IPS DF 6.9 (cell line): Measurements from ENCODE around the gene TMPRSS4.

Experiments used
- DNase-seq: peaks from one replicate; pipeline ENCODE4 v3.0.0-alpha.2; 2013; ENCODE audit warnings: low read depth, low spot score
- H3K27ac ChIP-seq: one replicate; pipeline ENCODE4 v1.5.1; 2013; ENCODE audit warnings: low read length, control low read depth
- H3K27me3 ChIP-seq: 2 replicates; pipeline ENCODE4 v1.6.1; 2013; ENCODE audit warnings: mild to moderate bottlenecking, low read length; ENCODE audit not compliant: control insufficient read depth, insufficient read depth
- H3K36me3 ChIP-seq: 2 replicates; pipeline ENCODE4 v1.6.1; 2013; ENCODE audit warnings: low read length; ENCODE audit not compliant: control insufficient read depth, insufficient read depth
- H3K4me1 ChIP-seq: 2 replicates; pipeline ENCODE4 v1.6.1; 2013; ENCODE audit warnings: low read length; ENCODE audit not compliant: control insufficient read depth, insufficient read depth
- H3K4me3 ChIP-seq: 2 replicates; pipeline ENCODE4 v1.5.1; 2013; ENCODE audit warnings: mild to moderate bottlenecking, low read length
- H3K9me3 ChIP-seq: 2 replicates; pipeline ENCODE4 v1.6.1; 2013; ENCODE audit warnings: low read length, inconsistent platforms; ENCODE audit not compliant: control insufficient read depth, insufficient read depth
- WGBS: extraction: QIAGEN DNeasy Blood & Tissue Kit; methylation state at CpG from one replicate; pipeline ENCODE4 v1.1.7; 2013; ENCODE audit warnings: mixed read lengths, missing lambda C conversion rate; ENCODE audit not compliant: insufficient read length, insufficient coverage; 5-methylcytosine and 5-hydroxymethylcytosine counted together

TMPRSS4 gene

GRCh38 chr11:118065384-118065783 lies 11.5 kb upstream of the TMPRSS4 start:
- Histone ChIP-seq H3K4me1 (no peaks in the 10 kb centered on the region; the same call in 1 of the 2 replicates), H3K27me3 (no peaks in the 10 kb centered on the region), H3K36me3 (no peaks in the 10 kb centered on the region), H3K9me3 (no peaks in the 10 kb centered on the region), H3K4me3 (no peak overlapping the region), H3K27ac (no peak overlapping the region)
- no peak for DNase-seq
- no CpG with 5 or more reads among the region's 3 CpGs for WGBS

DNA sequence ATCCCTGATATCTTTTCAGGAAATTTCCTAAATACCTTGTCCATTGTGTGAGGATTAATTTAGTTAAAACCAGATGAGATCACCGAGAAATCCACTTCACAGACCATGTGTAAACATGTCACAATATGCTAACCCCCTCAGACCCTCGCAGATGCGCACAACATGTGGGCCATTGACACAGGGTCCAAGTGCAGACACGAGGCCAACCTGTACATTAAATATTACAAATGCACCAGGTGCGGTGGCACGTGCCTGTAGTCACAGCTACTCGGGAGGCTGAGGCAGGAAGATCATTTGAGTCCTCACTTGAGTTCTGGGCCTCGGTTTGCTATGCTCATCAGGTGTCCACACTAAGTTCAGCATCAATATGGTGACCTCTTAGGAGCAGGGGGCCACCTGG lies 9.9 kb upstream of the TMPRSS4 start:
- WGBS = no CpG with 5 or more reads among the region's 8 CpGs
- no peaks in the 10 kb centered on the region for H3K9me3 ChIP-seq
- H3K27ac ChIP-seq = no peak overlapping the region
- H3K4me3 ChIP-seq = no peak overlapping the region
- no peaks in the 10 kb centered on the region for H3K36me3 ChIP-seq
- H3K27me3 ChIP-seq = no peaks in the 10 kb centered on the region
- DNase-seq = no peak
- H3K4me1 ChIP-seq = no peaks in the 10 kb centered on the region

GRCh38 chr11:118068206-118068944 lies 8.5 kb upstream of the TMPRSS4 start:
- WGBS = no CpG with 5 or more reads among the region's 24 CpGs
- Histone ChIP-seq H3K4me3 (no peak overlapping the region), H3K27me3 (no peaks in the 10 kb centered on the region), H3K9me3 (no peaks in the 10 kb centered on the region), H3K27ac (no peak overlapping the region), H3K36me3 (no peaks in the 10 kb centered on the region), H3K4me1 (no peaks in the 10 kb centered on the region)
- DNase-seq = no peak

GRCh38 chr11:118068945-118069612 lies 7.8 kb upstream of the TMPRSS4 start:
- Histone ChIP-seq H3K27ac (no peak overlapping the region), H3K4me3 (no peak overlapping the region), H3K4me1 (no peaks in the 10 kb centered on the region), H3K27me3 (no peaks in the 10 kb centered on the region), H3K36me3 (no peaks in the 10 kb centered on the region), H3K9me3 (no peaks in the 10 kb centered on the region)
- no CpG with 5 or more reads among the region's 10 CpGs for WGBS
- no peak for DNase-seq

GRCh38 chr11:118071416-118072030 lies 5.4 kb upstream of the TMPRSS4 start:
- Histone ChIP-seq H3K27me3 (no peaks in the 10 kb centered on the region), H3K4me3 (no peak overlapping the region), H3K9me3 (no peaks in the 10 kb centered on the region), H3K27ac (no peak overlapping the region), H3K4me1 (no peaks in the 10 kb centered on the region; the same call in 1 of the 2 replicates), H3K36me3 (no peaks in the 10 kb centered on the region)
- WGBS = no CpG with 5 or more reads among the region's 3 CpGs
- no peak for DNase-seq

DNA sequence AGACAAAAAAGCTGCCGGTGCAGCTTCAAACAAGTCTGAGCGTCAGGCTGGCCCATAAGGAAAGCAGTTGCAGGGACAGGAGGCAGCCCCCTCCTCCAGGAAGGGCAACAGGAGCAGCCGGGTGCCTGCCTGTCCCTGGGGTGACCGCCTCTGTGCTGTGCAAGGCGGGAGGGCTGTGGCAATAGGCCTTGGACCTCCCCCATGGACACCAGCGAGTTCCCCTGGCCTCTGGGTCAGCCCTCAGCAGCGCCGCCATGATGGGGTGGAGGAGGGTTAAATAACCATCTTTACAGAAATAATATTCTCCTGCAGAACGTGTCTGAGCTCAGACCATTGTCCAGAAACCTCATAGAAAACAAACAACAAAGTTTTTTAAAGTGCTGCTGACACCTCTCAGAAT lies 3.3 kb upstream of the TMPRSS4 start:
- no peak for DNase-seq
- WGBS = no CpG with 5 or more reads among the region's 9 CpGs
- Histone ChIP-seq H3K4me3 (no peak overlapping the region), H3K27me3 (no peaks in the 10 kb centered on the region), H3K9me3 (no peaks in the 10 kb centered on the region), H3K36me3 (no peaks in the 10 kb centered on the region), H3K4me1 (peaks cover 4% of the 10 kb centered on the region), H3K27ac (no peak overlapping the region)

GRCh38 chr11:118074091-118074685 lies 2.7 kb upstream of the TMPRSS4 start:
- Histone ChIP-seq H3K9me3 (no peaks in the 10 kb centered on the region), H3K4me1 (peaks cover 4% of the 10 kb centered on the region), H3K4me3 (no peak overlapping the region), H3K27ac (no peak overlapping the region), H3K27me3 (no peaks in the 10 kb centered on the region), H3K36me3 (no peaks in the 10 kb centered on the region)
- WGBS = no CpG with 5 or more reads among the region's 11 CpGs
- DNase-seq = no peak

GRCh38 chr11:118074785-118075184 lies 2.1 kb upstream of the TMPRSS4 start:
- Histone ChIP-seq H3K4me1 (peaks cover 4% of the 10 kb centered on the region), H3K27me3 (no peaks in the 10 kb centered on the region), H3K27ac (no peak overlapping the region), H3K4me3 (no peak overlapping the region), H3K36me3 (no peaks in the 10 kb centered on the region), H3K9me3 (no peaks in the 10 kb centered on the region)
- no peak for DNase-seq
- WGBS = no CpG with 5 or more reads among the region's 2 CpGs

- Histone ChIP-seq H3K36me3 (no peaks in the 10 kb centered on the region), H3K4me1 (peaks cover 4% of the 10 kb centered on the region), H3K27me3 (no peaks in the 10 kb centered on the region), H3K9me3 (no peaks in the 10 kb centered on the region), H3K4me3 (no peak overlapping the region), H3K27ac (no peak overlapping the region)
- DNase-seq = no peak
- WGBS = no CpG with 5 or more reads among the region's 5 CpGs
Observed at GRCh38 chr11:118078911-118079411, 2.1 kb downstream of the TMPRSS4 start.

GRCh38 chr11:118079491-118079890 lies 2.6 kb downstream of the TMPRSS4 start:
- Histone ChIP-seq H3K9me3 (no peaks in the 10 kb centered on the region), H3K4me1 (peaks cover 4% of the 10 kb centered on the region), H3K4me3 (no peak overlapping the region), H3K27ac (no peak overlapping the region), H3K36me3 (no peaks in the 10 kb centered on the region), H3K27me3 (no peaks in the 10 kb centered on the region)
- no CpG with 5 or more reads among the region's 10 CpGs for WGBS
- no peak for DNase-seq
